IMR-90 (cell line): ENCODE results near the gene PCIF1. TPM values are rescaled to one million over a fixed set of nuclear protein-coding genes. Genes with fewer than 3 reads are reported as not detected.
A peak's percentile ranks its signal among the peaks of the same experiment; 100 is the strongest.

Experiments
- ATAC-seq: fragments of 200-7000 bp; cut with Tn5 transposase; 2 replicates; pipeline ENCODE4 v1.9.1; 2020; ENCODE audit warnings: low read depth, mild to moderate bottlenecking, moderate library complexity
- BruUV-seq: library from RNA; stranded (reverse); fragments of 400-500 nt; replicated peaks from 2 replicates; lab custom pipeline; 2021; lab: Mats Ljungman, UMichigan
- CTCF ChIA-PET: fragments of 300-600 bp; formaldehyde crosslinking; extraction: SDS; loops from one replicate; lab custom pipeline; 2021; ENCODE audit warnings: antibody characterized with exemption; lab: Yijun Ruan, JAX
- POLR2A ChIA-PET: fragments of 300-600 bp; sonication (Branson Sonifier 250); formaldehyde crosslinking; loops from one replicate; lab custom pipeline; 2022; ENCODE audit warnings: antibody characterized with exemption; ENCODE audit not compliant: unreplicated experiment; lab: Charles Lee
- DNase-seq: peaks from one replicate; pipeline ENCODE4 v3.0.0; 2013
- H2AFZ ChIP-seq: replicated peaks from 2 replicates; pipeline ENCODE3; 2013; ENCODE audit warnings: low read length, mild to moderate bottlenecking; ENCODE audit not compliant: poor library complexity
- H2AK5ac ChIP-seq: 2 replicates; pipeline ENCODE4 v1.6.1; 2013; ENCODE audit warnings: low read depth, low read length, inconsistent platforms
- H2AK9ac ChIP-seq: replicated peaks from 2 replicates; pipeline ENCODE3; 2013; ENCODE audit warnings: mild to moderate bottlenecking, low read depth, low read length, moderate library complexity; ENCODE audit not compliant: poor library complexity
- H2BK120ac ChIP-seq: 2 replicates; pipeline ENCODE4 v1.6.1; 2013; ENCODE audit warnings: low read depth, low read length, inconsistent platforms
- H2BK15ac ChIP-seq: 3 replicates; pipeline ENCODE4 v1.6.1; 2013; ENCODE audit warnings: low read depth, low read length, inconsistent platforms
- H2BK20ac ChIP-seq: 2 replicates; pipeline ENCODE4 v1.6.1; 2013; ENCODE audit warnings: low read depth, mild to moderate bottlenecking, inconsistent platforms, low read length, moderate library complexity
- H2BK5ac ChIP-seq: 2 replicates; pipeline ENCODE4 v1.6.1; 2013; ENCODE audit warnings: mild to moderate bottlenecking, low read depth, low read length, inconsistent platforms; ENCODE audit not compliant: poor library complexity, severe bottlenecking
- H3K14ac ChIP-seq: replicated peaks from 2 replicates; pipeline ENCODE4 v1.6.1; 2013; ENCODE audit warnings: low read depth, low read length, inconsistent platforms
- H3K18ac ChIP-seq: 2 replicates; pipeline ENCODE4 v1.6.1; 2013; ENCODE audit warnings: low read depth, low read length, control low read depth
- H3K23ac ChIP-seq: 2 replicates; pipeline ENCODE4 v1.6.1; 2013; ENCODE audit warnings: low read depth, low read length, inconsistent platforms
- H3K27ac ChIP-seq: 2 replicates; pipeline ENCODE4 v1.5.1; 2013; ENCODE audit warnings: mild to moderate bottlenecking, control low read depth, low read length; ENCODE audit not compliant: insufficient read depth
- H3K27me3 ChIP-seq: 2 replicates; pipeline ENCODE4 v1.6.1; 2013; ENCODE audit warnings: low read length; ENCODE audit not compliant: control insufficient read depth, insufficient read depth
- H3K36me3 ChIP-seq: 2 replicates; pipeline ENCODE4 v1.6.1; 2013; ENCODE audit warnings: low read length, mixed read lengths; ENCODE audit not compliant: control insufficient read depth, insufficient read depth
- H3K4ac ChIP-seq: 2 replicates; pipeline ENCODE4 v1.6.1; 2013; ENCODE audit warnings: low read depth, low read length, inconsistent platforms
- H3K4me1 ChIP-seq: 2 replicates; pipeline ENCODE4 v1.6.1; 2013; ENCODE audit warnings: low read length, mixed read lengths; ENCODE audit not compliant: control insufficient read depth, insufficient read depth
- H3K4me2 ChIP-seq: 2 replicates; pipeline ENCODE4 v1.6.1; 2013; ENCODE audit warnings: low read depth, mild to moderate bottlenecking, control low read depth, low read length, moderate library complexity
- H3K4me3 ChIP-seq: 2 replicates; pipeline ENCODE4 v1.5.1; 2013; ENCODE audit warnings: low read depth, mild to moderate bottlenecking, control low read depth, low read length, moderate library complexity; ENCODE audit not compliant: insufficient read depth
- H3K56ac ChIP-seq: 2 replicates; pipeline ENCODE4 v1.6.1; 2013; ENCODE audit warnings: low read length, inconsistent platforms; ENCODE audit not compliant: insufficient read depth; ENCODE audit errors: extremely low read depth
- H3K79me1 ChIP-seq, 2 experiments: 2 replicates each; pipeline ENCODE4 v1.6.1; 2013; ENCODE audit warnings: low read length in 2 of 2, inconsistent platforms in 1 of 2, low read depth in 1 of 2
- H3K9ac ChIP-seq: 2 replicates; pipeline ENCODE4 v1.6.1; 2013; ENCODE audit warnings: low read depth, low read length, control low read depth
- H3K9me1 ChIP-seq: 2 replicates; pipeline ENCODE4 v1.6.1; 2013; ENCODE audit warnings: low read length, inconsistent platforms; ENCODE audit not compliant: insufficient read depth
- H3K9me3 ChIP-seq: 2 replicates; pipeline ENCODE4 v1.6.1; 2013; ENCODE audit warnings: low read length; ENCODE audit not compliant: control insufficient read depth, insufficient read depth
- H4K20me1 ChIP-seq: 2 replicates; pipeline ENCODE4 v1.6.1; 2013; ENCODE audit warnings: low read length, inconsistent platforms; ENCODE audit not compliant: insufficient read depth
- H4K5ac ChIP-seq: 2 replicates; pipeline ENCODE4 v1.6.1; 2013; ENCODE audit warnings: mild to moderate bottlenecking, low read depth, low read length, control low read depth
- H4K8ac ChIP-seq, 2 experiments: 2 replicates each; pipeline ENCODE4 v1.6.1; 2013; ENCODE audit warnings: low read depth in 2 of 2, low read length in 2 of 2, control low read depth in 1 of 2, inconsistent platforms in 1 of 2
- H4K91ac ChIP-seq: 2 replicates; pipeline ENCODE4 v1.6.1; 2013; ENCODE audit warnings: low read depth, low read length, inconsistent platforms; ENCODE audit not compliant: insufficient read depth
- CTCF ChIP-seq: conservative IDR thresholded peaks from 2 replicates; pipeline ENCODE4 v1.5.1; 2012; ENCODE audit warnings: mild to moderate bottlenecking, low read depth, low read length, improper control_type of control experiment
- ELK1 ChIP-seq: fragments of 150-350 bp; IDR thresholded peaks from 2 replicates; pipeline ENCODE4 v1.6.1; 2016; ENCODE audit warnings: low read depth, mild to moderate bottlenecking, low read length, moderate library complexity, borderline replicate concordance
- RAD21 ChIP-seq: IDR thresholded peaks from 2 replicates; pipeline ENCODE4 v1.6.1; 2012; ENCODE audit warnings: low read length, improper control_type of control experiment
- WGBS, 2 experiments: methylation state at CpG; one replicate each; pipeline versions ENCODE4 v1.1.5 to v1.1.7; 2013; ENCODE audit warnings: missing lambda C conversion rate in 2 of 2; ENCODE audit not compliant: insufficient read length in 1 of 2; ENCODE audit errors: extremely low coverage in 2 of 2; 5-methylcytosine and 5-hydroxymethylcytosine counted together
- dilution Hi-C: fragments of 300-500 bp; cut with HindIII; formaldehyde crosslinking; loops from one replicate; pipeline ENCODE4 v1.14.3; 2018; ENCODE audit warnings: low sequenced_read_pairs; ENCODE audit not compliant: unreplicated experiment
- in situ Hi-C: fragments of 300-500 bp; cut with MboI; formaldehyde crosslinking; loops from 3 replicates; pipeline ENCODE4 v1.14.3; 2019; ENCODE audit warnings: low sequenced_read_pairs, inconsistent platforms, mixed read lengths
- intact Hi-C: fragments of 100-400 bp; cut with micrococcal nuclease; formaldehyde crosslinking; loops from 2 replicates; pipeline ENCODE4 v1.10.0; 2022
- polyA plus RNA-seq, 3 experiments: library from polyadenylated mRNA; depleted of rRNA; stranded (reverse); fragments of >200 nt; gene quantifications; 2 replicates each; pipeline ENCODE4 v1.2.3, GENCODE V29; 2012; ENCODE audit warnings: low replicate concordance in 1 of 3
- total RNA-seq: library from RNA; depleted of rRNA; stranded (reverse); fragments of >200 nt; gene quantifications from 2 replicates; pipeline ENCODE4 v1.2.3, GENCODE V29; 2012

PCIF1 gene
- total and polyA plus RNA-seq, 2 of the 4 experiments (the other 2 are of a cell fraction): 5.4 to 18.3 TPM

- dilution Hi-C loops (no loop called here), intact Hi-C loops (loop anchor here (2.0 to 10.0 kb wide), 3 partner anchors 43 to 99 kb away; partner anchors contain the start of genes ACOT8, CTSA, NEURL2 and SNX21), in situ Hi-C loops (no loop called here)
- no peaks in the 10 kb centered on the region for H3K27me3 ChIP-seq
- peak overlapping the region; percentile 96; the same call in 1 of the 2 replicates for H3K18ac ChIP-seq
- peaks cover 5% of the 10 kb centered on the region for H3K4me1 ChIP-seq
- H3K9ac ChIP-seq: peak overlapping the region; percentile 99
- TSS peak; percentile 38 for BruUV-seq
- peak overlapping the region; percentile 78 for H3K23ac ChIP-seq
- H3K36me3 ChIP-seq: peaks cover 6% of the 10 kb centered on the region
- ChIA-PET CTCF (interaction anchor here (1.5 kb wide), 1 partner anchor 41 kb away, joined by 6 read pairs; no protein-coding TSS in a partner anchor), POLR2A (interaction anchor here (0.5 to 1.1 kb wide), 4 partner anchors 11 to 66 kb away, joined by 3 to 5 read pairs (median 4); no protein-coding TSS in a partner anchor)
- H3K27ac ChIP-seq: peak overlapping the region; percentile 99
- peak overlapping the region; percentile 99; the same call in 1 of the 2 replicates for H2AK5ac ChIP-seq
- H2BK120ac ChIP-seq: no peak overlapping the region
- peak overlapping the region; percentile 100 for H4K91ac ChIP-seq
- H2BK20ac ChIP-seq: no peak overlapping the region
- peak; percentile 28; the same call in 1 of the 2 replicates for TF ChIP-seq CTCF
- peak; percentile 28; the same call in 1 of the 2 replicates for TF ChIP-seq RAD21
- TF ChIP-seq ELK1: no peak
- peaks cover 30 to 64% of the 10 kb centered on the region in 2 experiments for H3K79me1 ChIP-seq
- WGBS, 2 experiments: 1% methylated on average over 13 of the region's 22 CpGs; no CpG with 5 or more reads in 1 of the 2 experiments
- H2BK5ac ChIP-seq: peak overlapping the region; percentile 100
- ATAC-seq: peak; percentile 11
- H4K20me1 ChIP-seq: peaks cover 19% of the 10 kb centered on the region
- H2AK9ac ChIP-seq: peak overlapping the region; percentile 100
- H3K56ac ChIP-seq: peak overlapping the region; percentile 82; the same call in 1 of the 2 replicates
- H4K8ac ChIP-seq: peak overlapping the region; percentile 98 to 100
- H4K5ac ChIP-seq: peak overlapping the region; percentile 98; the same call in 1 of the 2 replicates
- H3K9me1 ChIP-seq: 0 out of 2 replicates have a peak, but pooled peaks cover 4% of the 10 kb centered on the region
- no peak overlapping the region for H2BK15ac ChIP-seq
- peak overlapping the region; percentile 100 for H3K4ac ChIP-seq
- no peaks in the 10 kb centered on the region for H3K9me3 ChIP-seq
- peak overlapping the region; percentile 99 for H2AFZ ChIP-seq
- peak overlapping the region; percentile 97 for H3K4me2 ChIP-seq
- H3K14ac ChIP-seq: peak overlapping the region; percentile 99
- peak overlapping the region; percentile 85 for H3K4me3 ChIP-seq
- DNase-seq: peak; percentile 73
Observed at GRCh38 chr20:45933266-45934045, 1.0 kb upstream of the PCIF1 start.
